Kidney (tissue), 14 donors: ENCODE results near the gene PSTK. TPM values are rescaled to one million over a fixed set of nuclear protein-coding genes. Genes with fewer than 3 reads are reported as not detected.

Experiments
- DNase-seq, 5 donors: peaks; one replicate each; pipeline ENCODE4 v3.0.0-alpha.2; 2013 to 2020
- FAIRE-seq: peaks from 2 replicates; lab custom pipeline; 2012; peaks lifted over from hg19 to GRCh38; lab: Jason Lieb, UNC
- H3K27ac ChIP-seq, 2 donors: one replicate each; pipeline ENCODE4 v1.7.0; 2013; ENCODE audit warnings: low read depth in 2 of 2, low read length in 2 of 2, inconsistent platforms in 1 of 2
- H3K27me3 ChIP-seq: one replicate; pipeline ENCODE4 v1.7.1; 2013; ENCODE audit warnings: low read length, inconsistent platforms; ENCODE audit not compliant: control insufficient read depth, insufficient read depth
- H3K36me3 ChIP-seq, 3 donors: one replicate each; pipeline versions ENCODE4 v1.7.0 to v1.7.1; 2013; ENCODE audit warnings: low read length in 3 of 3, control low read depth in 1 of 3, inconsistent platforms in 1 of 3; ENCODE audit not compliant: insufficient read depth in 3 of 3, control insufficient read depth in 2 of 3
- H3K4me1 ChIP-seq, 3 donors: one replicate each; pipeline versions ENCODE4 v1.7.0 to v1.7.1; 2013; ENCODE audit warnings: low read length in 3 of 3, inconsistent platforms in 1 of 3, low read depth in 1 of 3; ENCODE audit not compliant: control insufficient read depth in 2 of 3, insufficient read depth in 2 of 3
- H3K4me3 ChIP-seq, 3 donors: one replicate each; pipeline versions ENCODE4 v1.7.0 to v1.8.1; 2013; ENCODE audit warnings: low read length in 3 of 3, control low read depth in 1 of 3, inconsistent platforms in 1 of 3
- H3K9ac ChIP-seq, 3 donors: one replicate each; pipeline versions ENCODE4 v1.7.0 to v1.7.1; 2013; ENCODE audit warnings: low read length in 3 of 3, control low read depth in 1 of 3, inconsistent platforms in 1 of 3
- H3K9me3 ChIP-seq, 3 donors: one replicate each; pipeline versions ENCODE4 v1.7.0 to v1.7.1; 2013; ENCODE audit warnings: low read length in 3 of 3, control low read depth in 1 of 3, inconsistent platforms in 1 of 3; ENCODE audit not compliant: control insufficient read depth in 2 of 3, insufficient read depth in 1 of 3
- intact Hi-C: fragments of 100-400 bp; cut with DNase I; formaldehyde crosslinking; loops from one replicate; pipeline ENCODE4 v1.11.1; 2022
- polyA plus RNA-seq: library from polyadenylated mRNA; stranded (reverse); fragments of 350-450 nt; fragmentation: Illumina TruSeq; extraction: RNeasy Lipid Tissue Mini Kit (QIAGEN cat#74804); gene quantifications from one replicate; pipeline ENCODE4 v1.2.3, GENCODE V29; 2014; ENCODE audit warnings: low read depth, low replicate concordance; ENCODE audit not compliant: insufficient read depth
- total RNA-seq: library from RNA; stranded (reverse); fragmentation: NEBNext Ultra II Directional; extraction: Animal tissue kit (Norgen Biotek cat#: 25700); gene quantifications from one replicate; pipeline ENCODE4 v1.2.1, GENCODE V29; 2021
- TF ChIP-seq, protein P1 (sequence below): IDR thresholded peaks from 3 replicates; pipeline ENCODE4 v1.5.1; 2012; ENCODE audit warnings: mild to moderate bottlenecking, moderate library complexity, borderline replicate concordance; ENCODE audit not compliant: insufficient read depth; ENCODE audit errors: extremely low read depth
- donor health status: control.
- donor health status: control.
- donor health status: control.
- donor health status: control.
- donor health status: control.
- donor health status: DM: yes; HTN: yes; CAD: no.
- donor health status: Normal renal cell carcinoma (clear cell type).

The PSTK gene
- total and polyA plus RNA-seq, 2 donors from 2014 or later = 4.3 to 4.7 TPM

DNA sequence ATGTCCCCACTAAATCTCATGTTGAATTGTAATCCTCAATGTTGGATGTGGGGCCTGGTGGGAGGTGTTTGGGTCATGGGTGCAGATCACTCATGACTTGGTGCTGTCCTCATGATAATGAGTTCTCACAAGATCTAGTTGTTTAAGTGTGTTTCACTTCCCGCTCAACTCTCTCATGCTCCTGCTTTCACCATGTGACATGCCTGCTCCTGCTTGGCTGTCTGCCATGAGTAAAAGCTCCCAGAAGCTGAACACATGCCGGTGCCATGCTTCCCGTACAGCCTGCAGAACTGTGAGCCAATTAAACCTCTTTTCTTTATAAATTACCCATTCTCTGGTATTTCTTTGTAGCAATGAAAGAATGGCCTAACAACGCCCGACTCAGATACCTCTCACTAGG lies 6.2 kb upstream of the PSTK start:
- Histone ChIP-seq H3K27ac (no peak overlapping the region), H3K36me3 (no peaks in the 10 kb centered on the region), H3K9me3 (no peaks in the 10 kb centered on the region), H3K4me1 (no peaks in the 10 kb centered on the region), H3K9ac (no peak overlapping the region), H3K4me3 (no peak overlapping the region), H3K27me3 (no peaks in the 10 kb centered on the region)
- FAIRE-seq (no peak), DNase-seq (no peak)
- TF ChIP-seq, protein P1, sequence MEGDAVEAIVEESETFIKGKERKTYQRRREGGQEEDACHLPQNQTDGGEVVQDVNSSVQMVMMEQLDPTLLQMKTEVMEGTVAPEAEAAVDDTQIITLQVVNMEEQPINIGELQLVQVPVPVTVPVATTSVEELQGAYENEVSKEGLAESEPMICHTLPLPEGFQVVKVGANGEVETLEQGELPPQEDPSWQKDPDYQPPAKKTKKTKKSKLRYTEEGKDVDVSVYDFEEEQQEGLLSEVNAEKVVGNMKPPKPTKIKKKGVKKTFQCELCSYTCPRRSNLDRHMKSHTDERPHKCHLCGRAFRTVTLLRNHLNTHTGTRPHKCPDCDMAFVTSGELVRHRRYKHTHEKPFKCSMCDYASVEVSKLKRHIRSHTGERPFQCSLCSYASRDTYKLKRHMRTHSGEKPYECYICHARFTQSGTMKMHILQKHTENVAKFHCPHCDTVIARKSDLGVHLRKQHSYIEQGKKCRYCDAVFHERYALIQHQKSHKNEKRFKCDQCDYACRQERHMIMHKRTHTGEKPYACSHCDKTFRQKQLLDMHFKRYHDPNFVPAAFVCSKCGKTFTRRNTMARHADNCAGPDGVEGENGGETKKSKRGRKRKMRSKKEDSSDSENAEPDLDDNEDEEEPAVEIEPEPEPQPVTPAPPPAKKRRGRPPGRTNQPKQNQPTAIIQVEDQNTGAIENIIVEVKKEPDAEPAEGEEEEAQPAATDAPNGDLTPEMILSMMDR = no peak
- intact Hi-C loops = no loop called here

DNA sequence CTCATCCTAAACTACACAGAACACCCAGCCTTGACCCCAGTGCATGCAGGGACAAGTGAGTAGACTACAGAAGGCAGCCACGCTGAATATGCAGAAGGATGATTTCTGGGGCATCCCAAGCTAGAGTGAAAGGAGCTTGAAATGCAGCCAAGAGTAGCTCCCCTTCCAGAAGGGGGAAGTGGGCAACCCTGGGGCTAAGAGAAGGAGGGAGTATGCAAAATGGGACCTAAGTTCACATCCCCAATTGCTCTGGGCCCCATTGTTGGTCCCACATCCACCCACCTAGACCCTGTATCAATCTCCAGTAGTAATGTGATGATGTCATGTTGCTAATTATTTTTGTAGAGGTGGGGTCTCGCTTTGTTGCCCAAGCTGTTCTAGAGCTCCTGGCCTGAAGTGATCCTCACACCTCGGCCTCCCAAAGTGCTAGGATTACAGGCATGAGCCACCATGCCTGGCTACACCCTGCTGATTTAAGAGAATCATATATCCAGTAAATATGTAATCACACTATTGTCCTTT lies 5.6 kb upstream of the PSTK start:
- H3K27ac ChIP-seq = no peak overlapping the region
- H3K4me1 ChIP-seq = no peaks in the 10 kb centered on the region
- no peaks in the 10 kb centered on the region for H3K27me3 ChIP-seq
- H3K36me3 ChIP-seq = no peaks in the 10 kb centered on the region
- no peak overlapping the region for H3K4me3 ChIP-seq
- TF ChIP-seq, protein P1 = no peak
- intact Hi-C loops = no loop called here
- H3K9ac ChIP-seq = no peak overlapping the region
- no peak for FAIRE-seq
- H3K9me3 ChIP-seq = no peaks in the 10 kb centered on the region
- no peak for DNase-seq

DNA sequence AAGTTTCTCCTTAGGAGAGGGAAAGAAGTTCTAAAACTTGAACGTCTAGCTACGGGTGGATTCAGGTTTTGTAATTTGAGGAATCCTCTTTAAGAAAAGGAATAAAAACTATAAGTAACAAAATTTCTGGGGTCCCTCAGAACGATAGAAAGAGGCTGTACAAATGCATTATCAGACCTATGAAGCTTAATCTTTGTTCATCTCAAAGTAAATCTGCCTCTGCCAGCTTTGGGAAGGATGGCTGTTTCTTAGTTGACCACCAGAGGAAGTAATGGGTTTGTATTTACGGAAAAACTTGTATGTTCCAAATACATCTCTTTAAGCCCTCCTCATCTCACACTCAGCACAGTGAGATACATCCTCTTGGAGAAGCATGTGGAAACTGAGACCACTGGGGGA lies 864 bp downstream of the PSTK start:
- TF ChIP-seq, protein P1 = no peak
- Histone ChIP-seq H3K36me3 (no peaks in the 10 kb centered on the region), H3K27me3 (no peaks in the 10 kb centered on the region), H3K4me3 (peak overlapping the region; percentile 65 to 92 (median 87)), H3K9me3 (no peaks in the 10 kb centered on the region), H3K9ac (no peak overlapping the region), H3K4me1 (peaks cover 0 to 6% (median 0%) of the 10 kb centered on the region in 3 donors), H3K27ac (no peak overlapping the region)
- intact Hi-C loops = no loop called here
- FAIRE-seq = no peak
- DNase-seq = peak in 2 of 5 donors; percentile 39 to 65

DNA sequence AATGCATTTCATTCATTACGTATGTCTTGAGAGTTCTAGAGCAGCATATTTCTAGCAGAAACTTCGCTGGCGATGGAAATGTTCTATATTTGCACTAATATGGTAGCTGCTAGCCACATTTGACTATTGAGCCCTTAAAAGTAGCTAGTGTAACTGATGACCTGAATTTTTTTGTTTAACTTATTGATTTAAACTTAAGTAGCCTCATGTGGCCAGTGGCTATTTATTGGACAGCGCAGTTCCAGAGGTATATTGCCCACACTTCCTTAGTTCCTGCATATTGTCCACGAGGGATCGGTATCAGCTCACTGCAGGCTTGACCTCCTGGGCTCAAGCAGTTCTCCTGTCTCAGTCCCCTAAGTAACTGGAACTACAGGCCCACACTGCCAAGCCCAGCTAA lies 3.7 kb downstream of the PSTK start:
- no peak for DNase-seq
- intact Hi-C loops = no loop called here
- no peak overlapping the region for H3K9ac ChIP-seq
- H3K27me3 ChIP-seq = no peaks in the 10 kb centered on the region
- no peaks in the 10 kb centered on the region for H3K36me3 ChIP-seq
- no peak overlapping the region for H3K27ac ChIP-seq
- peaks cover 0 to 6% (median 0%) of the 10 kb centered on the region in 3 donors for H3K4me1 ChIP-seq
- TF ChIP-seq, protein P1 = no peak
- FAIRE-seq = no peak
- H3K9me3 ChIP-seq = no peaks in the 10 kb centered on the region
- H3K4me3 ChIP-seq = no peak overlapping the region
